SU-DHL-6 (cell line): ENCODE measurements around the gene SETD5.

Experiments used
- H2AFZ ChIP-seq: fragments of 200-600 bp; sonication (generic); 2 replicates; pipeline ENCODE4 v1.6.1; 2014; ENCODE audit warnings: low read depth, mild to moderate bottlenecking, moderate library complexity, mixed read lengths, antibody characterized with exemption, low read length; ENCODE audit not compliant: severe bottlenecking
- H3F3A ChIP-seq: fragments of 200-600 bp; shearing (Covaris generic); 2 replicates; pipeline ENCODE4 v1.6.0; 2016; ENCODE audit warnings: antibody characterized with exemption, mild to moderate bottlenecking; ENCODE audit not compliant: insufficient read depth
- H3K27ac ChIP-seq: fragments of 200-600 bp; sonication (generic); 2 replicates; pipeline ENCODE4 v1.5.1; 2016; ENCODE audit warnings: low read depth, mild to moderate bottlenecking, low read length, moderate library complexity, mixed read lengths
- H3K27me3 ChIP-seq: fragments of 200-600 bp; sonication (generic), shearing (Covaris generic); 2 replicates; pipeline ENCODE4 v1.6.0; 2014; ENCODE audit warnings: mild to moderate bottlenecking, low read length
- H3K36me3 ChIP-seq: fragments of 200-600 bp; sonication (generic); 2 replicates; pipeline ENCODE4 v1.6.1; 2014; ENCODE audit warnings: mild to moderate bottlenecking, low read length, mixed read lengths
- H3K4me2 ChIP-seq: fragments of 300-600, 200-600 bp; shearing (Covaris generic), sonication (generic); 2 replicates; pipeline ENCODE4 v1.6.0; 2014; ENCODE audit warnings: low read length, low read depth, mild to moderate bottlenecking; ENCODE audit not compliant: poor library complexity, severe bottlenecking
- H3K4me3 ChIP-seq: fragments of 200-600 bp; sonication (generic); 2 replicates; pipeline ENCODE4 v1.5.1; 2014; ENCODE audit warnings: antibody characterized with exemption, low read length, mild to moderate bottlenecking, mixed read lengths; ENCODE audit not compliant: insufficient read depth, poor library complexity, severe bottlenecking
- H3K79me2 ChIP-seq: fragments of 200-600 bp; sonication (generic); 2 replicates; pipeline ENCODE4 v1.6.1; 2014; ENCODE audit warnings: mild to moderate bottlenecking, low read length, moderate library complexity; ENCODE audit not compliant: insufficient read depth
- H3K9ac ChIP-seq: fragments of 200-600 bp; sonication (generic); 2 replicates; pipeline ENCODE4 v1.7.0; 2014; ENCODE audit warnings: mild to moderate bottlenecking, low read length
- H3K9me2 ChIP-seq: fragments of 200-600 bp; sonication (generic); replicated peaks from 2 replicates; pipeline ENCODE4 v1.6.1; 2014; ENCODE audit warnings: low read length; ENCODE audit not compliant: insufficient read depth
- H3K9me3 ChIP-seq: fragments of 200-600 bp; sonication (generic); 2 replicates; pipeline ENCODE4 v1.6.1; 2014; ENCODE audit warnings: low read length, mixed read lengths; ENCODE audit not compliant: insufficient read depth
- H4K20me1 ChIP-seq: fragments of 200-600 bp; sonication (generic); 2 replicates; pipeline ENCODE4 v1.6.1; 2014; ENCODE audit warnings: low read depth, mild to moderate bottlenecking, antibody characterized with exemption, low read length, moderate library complexity, mixed read lengths
- EZH2phosphoT487 ChIP-seq: fragments of 200-600 bp; sonication (generic), shearing (Covaris generic); conservative IDR thresholded peaks from 2 replicates; pipeline ENCODE4 v1.6.1; 2018; ENCODE audit warnings: mild to moderate bottlenecking, antibody characterized with exemption, low read length, moderate library complexity, mixed read lengths
- TF ChIP-seq, protein P1 (sequence below): fragments of 200-600 bp; sonication (generic); IDR thresholded peaks from one replicate; pipeline ENCODE4 v1.5.1; 2017; ENCODE audit warnings: antibody characterized with exemption, mild to moderate bottlenecking, low read length, moderate library complexity; ENCODE audit not compliant: insufficient read depth, poor library complexity, severe bottlenecking

Gene SETD5

DNA sequence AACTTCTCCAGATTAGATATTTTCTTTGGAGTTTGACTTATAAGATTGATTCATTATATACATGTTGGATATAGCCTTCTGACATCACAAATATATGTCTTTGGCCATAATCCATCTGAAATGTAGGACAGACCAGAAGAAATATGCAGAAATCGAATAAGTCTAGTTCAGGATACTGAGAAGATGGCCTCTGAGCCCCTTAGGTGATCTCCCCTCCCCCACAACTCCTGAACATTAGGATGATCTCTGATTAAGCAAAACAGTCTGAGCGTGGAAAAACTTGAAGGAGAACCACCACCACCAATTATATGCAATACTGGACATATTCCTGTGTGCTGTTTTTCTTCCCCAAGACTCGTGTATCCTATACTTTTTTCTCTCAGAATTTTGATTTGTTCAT lies 3.2 kb downstream of the SETD5 start:
- peak overlapping the region; percentile 98 for H3K9ac ChIP-seq
- H3K79me2 ChIP-seq, result peaks cover 91% of the 10 kb centered on the region
- H3F3A ChIP-seq, result peaks cover 4% of the 10 kb centered on the region
- peak overlapping the region; percentile 89 for H3K4me2 ChIP-seq
- H3K36me3 ChIP-seq, result no peaks in the 10 kb centered on the region
- no peaks in the 10 kb centered on the region for H3K27me3 ChIP-seq
- H3K9me2 ChIP-seq, result no peaks in the 10 kb centered on the region
- no peak overlapping the region for H2AFZ ChIP-seq
- H3K9me3 ChIP-seq, result no peaks in the 10 kb centered on the region
- peaks cover 70% of the 10 kb centered on the region for H4K20me1 ChIP-seq
- peak overlapping the region; percentile 16; the same call in 1 of the 2 replicates for H3K27ac ChIP-seq
- H3K4me3 ChIP-seq, result peak overlapping the region; percentile 97
- no peak for TF ChIP-seq EZH2phosphoT487
- TF ChIP-seq, protein P1, sequence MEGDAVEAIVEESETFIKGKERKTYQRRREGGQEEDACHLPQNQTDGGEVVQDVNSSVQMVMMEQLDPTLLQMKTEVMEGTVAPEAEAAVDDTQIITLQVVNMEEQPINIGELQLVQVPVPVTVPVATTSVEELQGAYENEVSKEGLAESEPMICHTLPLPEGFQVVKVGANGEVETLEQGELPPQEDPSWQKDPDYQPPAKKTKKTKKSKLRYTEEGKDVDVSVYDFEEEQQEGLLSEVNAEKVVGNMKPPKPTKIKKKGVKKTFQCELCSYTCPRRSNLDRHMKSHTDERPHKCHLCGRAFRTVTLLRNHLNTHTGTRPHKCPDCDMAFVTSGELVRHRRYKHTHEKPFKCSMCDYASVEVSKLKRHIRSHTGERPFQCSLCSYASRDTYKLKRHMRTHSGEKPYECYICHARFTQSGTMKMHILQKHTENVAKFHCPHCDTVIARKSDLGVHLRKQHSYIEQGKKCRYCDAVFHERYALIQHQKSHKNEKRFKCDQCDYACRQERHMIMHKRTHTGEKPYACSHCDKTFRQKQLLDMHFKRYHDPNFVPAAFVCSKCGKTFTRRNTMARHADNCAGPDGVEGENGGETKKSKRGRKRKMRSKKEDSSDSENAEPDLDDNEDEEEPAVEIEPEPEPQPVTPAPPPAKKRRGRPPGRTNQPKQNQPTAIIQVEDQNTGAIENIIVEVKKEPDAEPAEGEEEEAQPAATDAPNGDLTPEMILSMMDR, result no peak

DNA sequence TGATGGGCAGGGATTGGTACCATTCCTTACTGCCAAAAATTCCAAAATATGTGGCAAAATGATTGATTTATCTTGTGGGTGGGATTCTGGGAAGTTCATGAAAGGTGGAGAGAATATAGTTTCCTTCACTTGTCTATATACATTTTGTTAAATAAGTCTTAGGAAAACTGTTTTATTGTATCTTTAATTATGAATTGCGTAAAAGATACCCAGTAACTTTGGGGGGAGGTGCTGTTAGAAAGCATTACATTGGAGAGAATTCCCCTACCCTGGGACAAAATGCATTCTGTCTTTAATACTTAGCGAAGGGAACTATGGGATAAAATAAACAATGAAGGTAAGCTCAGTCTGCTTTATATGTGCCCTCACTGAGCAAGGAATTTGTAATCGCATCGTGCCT lies 4.6 kb downstream of the SETD5 start:
- Histone ChIP-seq H3F3A (no peaks in the 10 kb centered on the region; the same call in 1 of the 2 replicates), H3K79me2 (peaks cover 94% of the 10 kb centered on the region), H2AFZ (no peak overlapping the region), H3K9me2 (no peaks in the 10 kb centered on the region), H3K27me3 (no peaks in the 10 kb centered on the region), H4K20me1 (peaks cover 81% of the 10 kb centered on the region), H3K27ac (no peak overlapping the region), H3K36me3 (no peaks in the 10 kb centered on the region), H3K4me2 (peak overlapping the region; percentile 89), H3K4me3 (peak overlapping the region; percentile 9), H3K9me3 (no peaks in the 10 kb centered on the region), H3K9ac (peak overlapping the region; percentile 98; the same call in 1 of the 2 replicates)
- TF ChIP-seq EZH2phosphoT487, result no peak
- TF ChIP-seq, protein P1, result no peak

DNA sequence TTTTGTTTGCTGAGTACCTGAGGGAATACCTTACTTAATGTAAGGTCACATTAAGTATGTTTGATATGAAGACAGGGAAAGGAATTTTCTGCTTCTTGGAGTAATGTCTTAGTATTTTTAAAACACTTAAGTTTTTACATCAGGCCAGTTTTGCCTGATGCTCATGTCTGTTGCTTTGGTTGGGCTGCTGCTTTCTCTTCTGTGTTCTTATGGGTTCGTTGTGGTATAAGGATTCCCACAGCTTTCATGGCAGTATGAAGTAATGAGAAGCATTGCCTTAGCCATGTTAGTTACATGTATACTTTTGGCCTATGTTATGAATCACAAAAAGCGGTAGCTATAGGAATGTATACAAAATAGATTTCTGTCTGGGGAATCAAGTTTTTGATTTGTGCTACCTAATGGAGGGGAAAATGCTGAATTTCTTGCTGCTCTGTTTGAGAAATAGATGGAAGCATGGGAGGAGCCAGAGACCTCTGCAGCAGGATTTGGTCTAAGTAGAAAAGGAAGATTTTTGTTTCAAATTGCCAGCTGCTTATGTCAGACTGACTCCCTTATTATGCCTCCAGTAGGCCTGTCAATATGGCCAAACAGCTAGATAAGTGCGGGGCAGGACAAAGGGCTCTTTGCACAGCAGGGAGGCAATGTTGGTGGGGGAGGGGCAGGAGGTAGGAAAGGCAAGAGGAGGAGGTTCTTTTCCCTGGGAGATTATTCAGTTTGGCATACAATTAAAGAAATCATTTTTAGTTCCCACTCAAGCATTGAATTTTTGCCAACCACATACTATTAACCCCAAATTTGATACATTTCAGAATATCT lies 5.2 kb downstream of the SETD5 start:
- H3K9me2 ChIP-seq, result no peaks in the 10 kb centered on the region
- H3K27me3 ChIP-seq, result no peaks in the 10 kb centered on the region
- H3K4me2 ChIP-seq, result peak overlapping the region; percentile 89
- H3K36me3 ChIP-seq, result no peaks in the 10 kb centered on the region
- H3K9ac ChIP-seq, result peak overlapping the region; percentile 98; the same call in 1 of the 2 replicates
- H4K20me1 ChIP-seq, result peaks cover 82% of the 10 kb centered on the region
- no peak overlapping the region for H2AFZ ChIP-seq
- H3K27ac ChIP-seq, result no peak overlapping the region
- H3K4me3 ChIP-seq, result no peak overlapping the region
- no peaks in the 10 kb centered on the region; the same call in 1 of the 2 replicates for H3F3A ChIP-seq
- no peaks in the 10 kb centered on the region for H3K9me3 ChIP-seq
- TF ChIP-seq, protein P1, result no peak
- TF ChIP-seq EZH2phosphoT487, result no peak
- peaks cover 100% of the 10 kb centered on the region for H3K79me2 ChIP-seq
